Measurements from ENCODE around the gene ZNF740.
"Not testable (repeated sequence)": the region's sequence is repeated elsewhere in the genome, so short reads cannot be mapped to it uniquely, and the experiment has no call there.

Gene ZNF740

DNA sequence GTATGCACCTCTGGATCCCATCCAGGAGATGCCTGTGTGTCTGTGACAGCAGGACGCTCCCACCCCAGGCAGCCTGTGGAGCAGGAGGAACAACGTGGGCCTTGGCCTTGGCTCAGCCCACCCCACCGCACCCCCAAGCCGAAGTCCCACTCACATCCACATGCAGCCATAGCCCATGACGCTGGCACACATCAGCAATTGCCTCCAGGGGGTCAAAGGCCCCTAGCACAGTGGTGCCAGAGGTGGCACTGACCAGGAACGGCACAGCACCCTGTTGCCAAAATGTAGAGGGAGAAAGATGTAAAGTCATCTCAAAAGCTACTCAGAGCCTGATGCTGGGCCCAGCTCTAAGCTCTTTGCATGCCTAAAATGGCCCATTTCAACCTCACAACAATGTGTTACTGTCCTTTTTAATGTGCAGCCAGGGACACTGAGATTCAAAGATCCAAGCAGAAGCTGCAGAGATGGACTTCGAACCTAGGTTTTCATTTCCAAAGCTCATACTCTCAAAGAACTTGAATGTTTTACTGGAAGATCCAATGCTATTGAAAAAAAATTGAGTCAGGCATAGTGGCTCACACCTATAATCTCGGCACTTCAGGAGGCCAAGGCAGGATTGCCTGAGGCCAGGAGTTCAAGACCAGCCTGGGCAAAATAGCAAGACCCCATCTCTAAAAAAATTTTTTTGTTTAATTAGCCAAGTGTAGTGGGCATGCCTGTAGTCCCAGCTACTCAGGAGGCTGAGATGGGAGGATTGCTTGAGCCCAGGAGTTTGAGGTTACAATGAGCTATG is 19.2 kb upstream of the ZNF740 start:
- H3K4me3 ChIP-seq (replicated peaks in 1 of 2; ENCODE audit: low read depth in 2 of 2, low read length in 2 of 2): no peak overlapping the region
- TF ChIP-seq, protein P1, sequence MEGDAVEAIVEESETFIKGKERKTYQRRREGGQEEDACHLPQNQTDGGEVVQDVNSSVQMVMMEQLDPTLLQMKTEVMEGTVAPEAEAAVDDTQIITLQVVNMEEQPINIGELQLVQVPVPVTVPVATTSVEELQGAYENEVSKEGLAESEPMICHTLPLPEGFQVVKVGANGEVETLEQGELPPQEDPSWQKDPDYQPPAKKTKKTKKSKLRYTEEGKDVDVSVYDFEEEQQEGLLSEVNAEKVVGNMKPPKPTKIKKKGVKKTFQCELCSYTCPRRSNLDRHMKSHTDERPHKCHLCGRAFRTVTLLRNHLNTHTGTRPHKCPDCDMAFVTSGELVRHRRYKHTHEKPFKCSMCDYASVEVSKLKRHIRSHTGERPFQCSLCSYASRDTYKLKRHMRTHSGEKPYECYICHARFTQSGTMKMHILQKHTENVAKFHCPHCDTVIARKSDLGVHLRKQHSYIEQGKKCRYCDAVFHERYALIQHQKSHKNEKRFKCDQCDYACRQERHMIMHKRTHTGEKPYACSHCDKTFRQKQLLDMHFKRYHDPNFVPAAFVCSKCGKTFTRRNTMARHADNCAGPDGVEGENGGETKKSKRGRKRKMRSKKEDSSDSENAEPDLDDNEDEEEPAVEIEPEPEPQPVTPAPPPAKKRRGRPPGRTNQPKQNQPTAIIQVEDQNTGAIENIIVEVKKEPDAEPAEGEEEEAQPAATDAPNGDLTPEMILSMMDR (IDR thresholded peaks at IDR 0.05; ENCODE audit: low read depth, low read length): no peak
- no peak for DNase-seq (ENCODE audit: low read depth in 2 of 2)

DNA sequence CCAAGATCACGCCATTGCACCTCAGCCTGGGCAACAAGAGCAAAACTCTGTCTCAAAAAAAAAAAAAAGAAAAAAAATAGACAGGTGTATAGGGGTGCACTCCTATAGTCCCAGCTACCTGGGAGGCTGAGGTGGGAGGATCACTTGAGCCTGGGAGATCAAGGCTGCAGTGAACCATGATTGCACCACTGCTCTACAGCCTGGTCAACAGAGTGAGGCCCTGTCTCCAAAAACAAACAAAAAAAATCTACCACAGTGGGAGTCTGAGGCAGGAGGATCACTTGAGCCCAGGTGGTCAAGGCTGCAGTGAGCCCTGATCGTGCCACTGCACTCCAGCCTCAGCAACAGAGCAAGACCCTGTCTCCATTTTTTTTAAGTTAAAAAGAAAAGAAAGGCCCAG is 17.5 kb upstream of the ZNF740 start:
- H3K4me3 ChIP-seq (replicated peaks in 1 of 2; ENCODE audit: low read depth in 2 of 2, low read length in 2 of 2); DNase-seq (ENCODE audit: low read depth in 2 of 2): not testable (repeated sequence)

DNA sequence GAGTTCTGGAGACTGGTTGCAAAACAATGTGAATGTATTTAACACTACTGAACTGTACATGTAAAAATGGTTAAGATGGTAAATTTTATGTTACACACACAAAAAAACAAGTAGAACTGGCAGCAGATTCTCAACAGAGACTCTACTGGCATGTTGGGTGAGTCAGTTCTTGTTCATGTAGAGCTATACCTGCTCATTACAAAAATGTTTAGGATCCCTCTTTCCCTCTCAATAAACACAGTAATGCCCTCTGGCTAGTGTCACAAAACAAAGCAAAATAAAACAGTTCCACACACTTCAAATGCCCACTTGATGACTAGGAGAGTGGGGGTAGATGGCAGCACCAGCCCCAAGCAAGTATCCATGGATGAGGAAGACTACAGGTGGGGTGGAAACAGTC is 13.7 kb upstream of the ZNF740 start:
- H3K4me3 ChIP-seq (replicated peaks in 1 of 2; ENCODE audit: low read depth in 2 of 2, low read length in 2 of 2): no peak overlapping the region
- TF ChIP-seq, protein P1 (IDR thresholded peaks at IDR 0.05; ENCODE audit: low read depth, low read length): no peak
- no peak for DNase-seq (ENCODE audit: low read depth in 2 of 2)

DNA sequence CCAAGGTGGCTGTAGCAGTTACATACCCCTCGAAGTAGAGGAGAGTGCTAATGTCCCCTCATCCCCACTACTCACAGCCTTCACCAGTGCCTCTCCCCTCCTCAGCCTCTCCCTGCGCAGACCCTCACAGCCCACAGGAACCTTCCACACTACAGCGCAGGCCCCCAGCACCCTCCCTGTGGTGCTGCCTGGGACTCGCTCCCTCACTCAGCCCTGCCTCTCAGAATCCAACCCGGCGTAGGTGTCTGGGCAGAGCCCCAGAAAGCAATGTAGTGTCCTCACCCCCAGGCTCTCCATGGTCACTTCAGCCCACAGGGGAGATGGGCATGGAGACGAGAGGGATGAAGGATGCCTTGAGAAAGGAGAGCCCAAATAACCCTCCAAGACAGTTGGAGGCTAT is 10.9 kb upstream of the ZNF740 start:
- DNase-seq (ENCODE audit: low read depth in 2 of 2): no peak
- TF ChIP-seq, protein P1 (IDR thresholded peaks at IDR 0.05; ENCODE audit: low read depth, low read length): no peak
- no peak overlapping the region for H3K4me3 ChIP-seq (replicated peaks in 1 of 2; ENCODE audit: low read depth in 2 of 2, low read length in 2 of 2)

DNA sequence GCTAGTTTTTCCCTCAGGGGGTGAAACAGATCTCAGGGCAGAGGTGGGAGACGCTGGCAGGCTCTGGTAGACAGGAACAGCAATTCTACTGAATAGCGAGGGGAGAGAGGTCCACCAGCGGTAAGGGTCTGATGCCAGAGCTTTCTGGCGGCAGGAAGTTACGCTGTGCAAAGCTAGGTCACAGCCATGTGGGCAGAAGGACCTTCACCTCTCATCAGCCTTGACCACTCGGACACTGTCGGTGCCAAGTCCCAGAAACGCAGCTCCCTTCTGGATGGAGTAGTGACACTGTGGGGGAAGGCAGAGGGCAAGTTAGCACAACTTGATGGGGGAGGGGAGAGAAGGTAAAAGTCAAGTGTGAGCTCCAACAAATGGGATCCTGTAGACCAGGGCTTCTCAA is 10.3 kb upstream of the ZNF740 start:
- no peak for DNase-seq (ENCODE audit: low read depth in 2 of 2)
- H3K4me3 ChIP-seq (replicated peaks in 1 of 2; ENCODE audit: low read depth in 2 of 2, low read length in 2 of 2): no peak overlapping the region
- TF ChIP-seq, protein P1 (IDR thresholded peaks at IDR 0.05; ENCODE audit: low read depth, low read length): no peak

DNA sequence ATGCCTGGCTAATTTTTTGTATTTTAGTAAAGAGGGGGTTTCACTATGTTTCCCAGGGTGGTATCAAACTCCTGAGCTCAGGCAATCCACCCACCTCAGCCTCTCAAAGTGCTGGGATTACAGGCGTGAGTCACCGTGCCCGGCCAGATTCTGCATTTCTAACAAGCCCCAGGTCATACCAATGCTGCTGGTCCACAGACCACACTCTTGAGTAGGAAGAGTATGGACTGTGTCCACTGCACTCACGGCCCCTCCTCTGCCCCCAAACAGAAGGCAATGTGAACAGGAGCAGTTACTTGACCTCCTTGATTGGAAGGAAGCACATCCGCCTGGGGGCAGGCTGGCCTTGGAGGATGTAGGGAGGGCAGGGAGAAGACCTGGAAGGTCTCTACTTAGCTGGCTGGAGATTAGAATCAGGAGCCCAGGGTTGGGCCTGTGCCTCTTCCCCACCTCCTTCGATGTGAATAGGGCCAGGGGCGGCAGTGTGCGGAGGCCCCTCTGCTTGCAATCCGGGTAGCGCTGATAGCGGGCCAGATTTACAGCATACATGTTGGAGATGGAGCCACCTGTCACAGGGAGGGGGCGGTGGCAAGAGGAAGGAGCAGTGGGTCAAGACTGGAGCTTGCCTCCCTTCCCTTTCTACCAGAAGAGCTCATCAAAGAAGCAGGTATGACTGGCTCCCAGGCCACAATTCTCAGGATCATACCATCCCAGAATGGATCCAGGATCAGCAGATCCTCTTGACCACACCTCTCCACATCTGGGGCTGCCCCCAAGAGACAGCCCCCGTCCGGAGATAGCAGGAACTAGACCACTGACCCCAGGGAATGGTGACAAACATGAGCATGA is 9.4 kb upstream of the ZNF740 start:
- TF ChIP-seq, protein P1 (IDR thresholded peaks at IDR 0.05; ENCODE audit: low read depth, low read length): no peak
- DNase-seq (ENCODE audit: low read depth in 2 of 2): no peak
- no peak overlapping the region for H3K4me3 ChIP-seq (replicated peaks in 1 of 2; ENCODE audit: low read depth in 2 of 2, low read length in 2 of 2)

DNA sequence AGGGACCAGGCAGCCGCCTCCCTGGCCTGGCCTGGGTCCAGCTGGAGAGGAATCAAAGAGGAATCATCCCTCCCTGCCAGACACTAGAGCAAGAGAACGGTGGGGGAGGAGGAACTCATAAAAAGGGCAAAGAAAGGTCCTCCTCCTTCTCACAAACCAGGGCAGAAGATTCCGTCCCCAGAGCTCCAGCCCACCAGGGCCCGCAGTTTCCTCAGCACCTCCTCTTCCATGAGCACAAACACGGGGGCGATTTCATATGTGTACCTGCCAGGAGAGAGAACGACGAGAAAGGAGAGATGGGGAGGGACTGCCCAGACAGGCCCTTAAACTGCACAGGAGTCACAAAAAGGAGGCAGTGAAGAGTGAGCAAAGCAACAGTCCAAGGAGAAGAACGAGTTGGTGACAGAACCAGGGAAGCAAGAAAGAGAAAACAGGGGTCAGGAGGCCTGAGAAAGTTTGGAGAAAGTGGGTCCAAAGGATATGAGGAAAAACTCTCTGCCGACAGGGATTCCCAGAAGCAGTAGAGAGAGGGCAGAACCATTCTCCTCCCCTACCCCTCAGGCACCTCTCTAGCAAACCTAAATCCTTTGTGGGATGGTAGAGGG is 8.7 kb upstream of the ZNF740 start:
- H3K4me3 ChIP-seq (replicated peaks in 1 of 2; ENCODE audit: low read depth in 2 of 2, low read length in 2 of 2): no peak overlapping the region
- TF ChIP-seq, protein P1 (IDR thresholded peaks at IDR 0.05; ENCODE audit: low read depth, low read length): no peak
- DNase-seq (ENCODE audit: low read depth in 2 of 2): no peak

Measured in cardiac fibroblast (primary cell).